HepG2 (cell line): ENCODE measurements around the gene OR2W1. TPM values are rescaled to one million over a fixed set of nuclear protein-coding genes. Genes with fewer than 3 reads are reported as not detected.

ENCODE experiments used
- ATM ChIP-seq: fragments of 450-650 bp; IDR thresholded peaks from 2 replicates; pipeline ENCODE4 v1.7.1; 2017; ENCODE audit warnings: mild to moderate bottlenecking, borderline replicate concordance
- BORCS8-MEF2B ChIP-seq: sonication (generic); formaldehyde crosslinking; IDR thresholded peaks from 2 replicates; pipeline ENCODE4 v1.8.0; 2022; ENCODE audit warnings: mild to moderate bottlenecking, missing genetic modification reagents
- CENPBD1 ChIP-seq: sonication (generic); formaldehyde crosslinking; IDR thresholded peaks from 2 replicates; pipeline ENCODE4 v1.8.0; 2022; ENCODE audit warnings: missing genetic modification reagents, low read depth, mild to moderate bottlenecking, borderline replicate concordance
- FOXO1 ChIP-seq: sonication (generic); formaldehyde crosslinking; IDR thresholded peaks from 2 replicates; pipeline ENCODE4 v1.4.0; 2020; ENCODE audit warnings: missing genetic modification reagents
- HNF4G ChIP-seq, 2 experiments: sonication (generic) in 1 of 2; formaldehyde crosslinking in 1 of 2; IDR thresholded peaks; 2 replicates each; pipeline versions ENCODE4 v1.4.0 to v1.6.1; 2011 to 2020; ENCODE audit warnings: borderline replicate concordance in 2 of 2, low read depth in 2 of 2, mild to moderate bottlenecking in 2 of 2, low read length in 1 of 2, missing genetic modification reagents in 1 of 2, moderate library complexity in 1 of 2
- HNRNPUL1 ChIP-seq: fragments of 200-400 bp; formaldehyde crosslinking; IDR thresholded peaks from 2 replicates; pipeline ENCODE4 v1.6.1; 2017; ENCODE audit warnings: low read depth, mild to moderate bottlenecking, low read length, moderate library complexity
- MEIS2 ChIP-seq: sonication (generic); formaldehyde crosslinking; IDR thresholded peaks from 2 replicates; pipeline ENCODE4 v1.9.0; 2021; ENCODE audit warnings: mild to moderate bottlenecking, missing genetic modification reagents
- PCBP2 ChIP-seq: fragments of 200-400 bp; formaldehyde crosslinking; optimal IDR thresholded peaks from 2 replicates; pipeline ENCODE3; 2018; ENCODE audit warnings: low read length, low read depth; ENCODE audit not compliant: poor library complexity, severe bottlenecking
- SAFB2 ChIP-seq: sonication (generic); formaldehyde crosslinking; IDR thresholded peaks from 2 replicates; pipeline ENCODE4 v1.5.1; 2020; ENCODE audit warnings: missing genetic modification reagents, low read depth, mild to moderate bottlenecking, borderline replicate concordance
- TMF1 ChIP-seq: sonication (generic); formaldehyde crosslinking; IDR thresholded peaks from 2 replicates; pipeline ENCODE4 v1.8.1; 2022; ENCODE audit warnings: low read depth, missing genetic modification reagents
- ZFP91 ChIP-seq: sonication (generic); formaldehyde crosslinking; IDR thresholded peaks from 2 replicates; pipeline ENCODE4 v1.9.0; 2022; ENCODE audit warnings: missing genetic modification reagents, mild to moderate bottlenecking, borderline replicate concordance
- ZNF18 ChIP-seq: sonication (generic); formaldehyde crosslinking; IDR thresholded peaks from 2 replicates; pipeline ENCODE4 v1.8.0; 2022; ENCODE audit warnings: mild to moderate bottlenecking, missing genetic modification reagents; ENCODE audit not compliant: insufficient replicate concordance
- ZNF230 ChIP-seq: sonication (generic); formaldehyde crosslinking; IDR thresholded peaks from 2 replicates; pipeline ENCODE4 v1.4.0; 2020; ENCODE audit warnings: mild to moderate bottlenecking, missing genetic modification reagents
- ZNF333 ChIP-seq: sonication (generic); formaldehyde crosslinking; IDR thresholded peaks from 2 replicates; pipeline ENCODE4 v1.4.0; 2020; ENCODE audit warnings: mild to moderate bottlenecking, missing genetic modification reagents, borderline replicate concordance
- ZNF354B ChIP-seq: sonication (generic); formaldehyde crosslinking; IDR thresholded peaks from 2 replicates; pipeline ENCODE4 v1.8.0; 2022; ENCODE audit warnings: mild to moderate bottlenecking, missing genetic modification reagents
- ZNF44 ChIP-seq: sonication (generic); formaldehyde crosslinking; IDR thresholded peaks from 2 replicates; pipeline ENCODE4 v1.5.1; 2020; ENCODE audit warnings: mild to moderate bottlenecking, missing genetic modification reagents
- ZNF512 ChIP-seq: sonication (generic); formaldehyde crosslinking; IDR thresholded peaks from 2 replicates; pipeline ENCODE4 v1.4.0; 2020; ENCODE audit warnings: mild to moderate bottlenecking, missing genetic modification reagents
- ZNF513 ChIP-seq: sonication (generic); formaldehyde crosslinking; conservative IDR thresholded peaks from 2 replicates; pipeline ENCODE4 v1.5.0; 2020; ENCODE audit warnings: missing genetic modification reagents
- ZNF562 ChIP-seq: sonication (generic); formaldehyde crosslinking; IDR thresholded peaks from 2 replicates; pipeline ENCODE4 v1.8.0; 2022; ENCODE audit warnings: missing genetic modification reagents, borderline replicate concordance
- ZNF614 ChIP-seq: IDR thresholded peaks from 2 replicates; pipeline ENCODE4 v1.6.1; 2018; ENCODE audit warnings: missing biosample characterization, missing genetic modification reagents, inconsistent platforms, borderline replicate concordance
- polyA plus RNA-seq, 8 experiments: library from polyadenylated mRNA; depleted of rRNA in 3 of 8; stranded (reverse) in 7 of 8; unstranded in 1 of 8; fragments of >200 nt; fragmentation: Illumina TruSeq in 4 of 8; extraction: Trizol in 4 of 8; gene quantifications; 2 replicates each; pipeline versions ENCODE4 v1.2.1 to v1.2.3, GENCODE V29; 2011 to 2016; ENCODE audit warnings: low read depth in 4 of 8, missing spikeins in 1 of 8, mixed read lengths in 1 of 8; ENCODE audit not compliant: insufficient read depth in 1 of 8
- total RNA-seq, 5 experiments: library from RNA; depleted of rRNA; stranded (reverse); fragments of >200 nt; fragmentation: Illumina TruSeq; extraction: Trizol; gene quantifications; 2 replicates each; pipeline ENCODE4 v1.2.3, GENCODE V29; 2016; ENCODE audit warnings: low read depth in 1 of 5

The OR2W1 gene
- total and polyA plus RNA-seq, 2 of the 13 experiments (the other 11 are each of a cell fraction or from before 2014, with no cell fraction given) = not detected

- TF ChIP-seq ZNF513 (CRISPR knock-in tag) = no peak
- TF ChIP-seq ZNF44 = peak; percentile 58; the same call in 1 of the 2 replicates
- TF ChIP-seq ZNF512 (CRISPR knock-in tag) = peak; percentile 64; the same call in 1 of the 2 replicates
- no peak for TF ChIP-seq FOXO1 (CRISPR knock-in tag)
- peak; percentile 78; the same call in 1 of the 2 replicates for TF ChIP-seq ZNF614 (CRISPR knock-in tag)
- TF ChIP-seq HNF4G (IDR thresholded peaks at IDR 0.05; ENCODE audit: borderline replicate concordance, low read depth, low read length) = no peak
- TF ChIP-seq HNF4G (CRISPR knock-in tag; IDR thresholded peaks at IDR 0.05; ENCODE audit: borderline replicate concordance, low read depth) = 0 out of 2 replicates have a peak, but pooled peaks have one; percentile 38
- TF ChIP-seq SAFB2 = peak; percentile 61; the same call in 1 of the 2 replicates
- TF ChIP-seq ZNF354B (CRISPR knock-in tag) = no peak
- peak; percentile 88 for TF ChIP-seq ZNF230 (CRISPR knock-in tag)
- TF ChIP-seq CENPBD1 (CRISPR knock-in tag) = no peak
- TF ChIP-seq PCBP2 = peak; percentile 55
- no peak for TF ChIP-seq TMF1
- no peak for TF ChIP-seq ZNF18 (CRISPR knock-in tag)
- no peak for TF ChIP-seq HNRNPUL1
- peak; percentile 30; the same call in 1 of the 2 replicates for TF ChIP-seq MEIS2 (CRISPR knock-in tag)
- no peak for TF ChIP-seq ZNF333 (CRISPR knock-in tag)
- no peak for TF ChIP-seq ZNF562
- 0 out of 2 replicates have a peak, but pooled peaks have one; percentile 43 for TF ChIP-seq BORCS8-MEF2B
- TF ChIP-seq ZFP91 (CRISPR knock-in tag) = peak; percentile 85; the same call in 1 of the 2 replicates
- TF ChIP-seq ATM = no peak
Measured at GRCh38 chr6:29016559-29017427, 28.2 kb downstream of the OR2W1 start (continued).
